OCI-LY7 (cell line): ENCODE results near the gene TIMM22.

ENCODE experiments used
- EZH2phosphoT487 ChIP-seq: fragments of 200-600 bp; sonication (generic); IDR thresholded peaks from 2 replicates; pipeline ENCODE4 v1.6.1; 2018; ENCODE audit warnings: low read depth, borderline replicate concordance, mild to moderate bottlenecking, mixed run types, antibody characterized with exemption, low read length, moderate library complexity, mixed read lengths
- TF ChIP-seq, protein P1 (sequence below): fragments of 200-600 bp; sonication (generic); conservative IDR thresholded peaks from 2 replicates; pipeline ENCODE4 v1.5.1; 2014; ENCODE audit warnings: mild to moderate bottlenecking, antibody characterized with exemption, low read length, moderate library complexity, mixed read lengths

- TF ChIP-seq, protein P1, sequence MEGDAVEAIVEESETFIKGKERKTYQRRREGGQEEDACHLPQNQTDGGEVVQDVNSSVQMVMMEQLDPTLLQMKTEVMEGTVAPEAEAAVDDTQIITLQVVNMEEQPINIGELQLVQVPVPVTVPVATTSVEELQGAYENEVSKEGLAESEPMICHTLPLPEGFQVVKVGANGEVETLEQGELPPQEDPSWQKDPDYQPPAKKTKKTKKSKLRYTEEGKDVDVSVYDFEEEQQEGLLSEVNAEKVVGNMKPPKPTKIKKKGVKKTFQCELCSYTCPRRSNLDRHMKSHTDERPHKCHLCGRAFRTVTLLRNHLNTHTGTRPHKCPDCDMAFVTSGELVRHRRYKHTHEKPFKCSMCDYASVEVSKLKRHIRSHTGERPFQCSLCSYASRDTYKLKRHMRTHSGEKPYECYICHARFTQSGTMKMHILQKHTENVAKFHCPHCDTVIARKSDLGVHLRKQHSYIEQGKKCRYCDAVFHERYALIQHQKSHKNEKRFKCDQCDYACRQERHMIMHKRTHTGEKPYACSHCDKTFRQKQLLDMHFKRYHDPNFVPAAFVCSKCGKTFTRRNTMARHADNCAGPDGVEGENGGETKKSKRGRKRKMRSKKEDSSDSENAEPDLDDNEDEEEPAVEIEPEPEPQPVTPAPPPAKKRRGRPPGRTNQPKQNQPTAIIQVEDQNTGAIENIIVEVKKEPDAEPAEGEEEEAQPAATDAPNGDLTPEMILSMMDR: no peak
- no peak for TF ChIP-seq EZH2phosphoT487
These were observed 10.5 kb downstream of the TIMM22 start for GRCh38 chr17:1007310-1008007.
